RPMI7951 (cell line): ENCODE measurements around the gene SEC24D. TPM values are rescaled to one million over a fixed set of nuclear protein-coding genes. Genes with fewer than 3 reads are reported as not detected.

Experiments
- DNase-seq: peaks from one replicate; pipeline ENCODE4 v3.0.0-alpha.2; 2012; ENCODE audit warnings: low read depth
- total RNA-seq: library from RNA; depleted of rRNA; stranded (reverse); fragments of >200 nt; shearing (Covaris generic); gene quantifications from 2 replicates; pipeline ENCODE4 v1.2.3, GENCODE V29; 2014

Gene SEC24D
- total RNA-seq, 1 experiment from 2014 or later = 88.3 TPM

DNA sequence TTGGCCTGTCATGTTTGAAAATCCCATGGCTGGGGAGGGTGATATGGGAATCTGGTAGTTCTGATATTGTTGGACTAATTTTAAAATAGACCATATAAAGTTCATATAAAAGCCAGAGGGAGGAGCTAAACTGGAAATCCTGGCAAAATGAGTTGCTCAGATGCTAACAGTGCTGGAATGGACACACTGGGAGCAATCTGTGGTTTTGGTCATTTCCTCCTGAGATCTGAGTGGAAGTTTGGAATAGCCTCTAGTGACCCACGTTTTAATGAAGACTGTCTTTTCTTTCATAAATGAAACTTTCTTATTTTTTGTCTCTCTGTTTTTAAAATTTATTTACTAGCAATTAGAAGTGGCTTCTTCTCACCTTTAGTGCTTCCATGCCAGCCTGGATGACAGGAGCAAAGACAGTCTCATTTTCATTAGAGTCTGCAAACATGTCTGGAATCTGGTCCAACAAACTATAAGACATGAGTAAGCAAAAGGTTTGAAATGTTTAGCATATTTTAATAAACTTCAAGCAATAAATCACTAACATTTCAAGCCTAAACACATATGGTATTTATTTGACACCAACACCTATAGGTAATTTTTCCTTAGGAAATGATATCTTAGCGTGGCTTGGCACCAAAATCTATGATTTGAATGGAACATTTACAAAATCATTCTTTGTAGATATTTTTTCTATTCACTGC lies 84.2 kb downstream of the SEC24D start:
- no peak for DNase-seq

- no peak for DNase-seq
Measured at GRCh38 chr4:118749347-118749988, 86.5 kb downstream of the SEC24D start.

DNA sequence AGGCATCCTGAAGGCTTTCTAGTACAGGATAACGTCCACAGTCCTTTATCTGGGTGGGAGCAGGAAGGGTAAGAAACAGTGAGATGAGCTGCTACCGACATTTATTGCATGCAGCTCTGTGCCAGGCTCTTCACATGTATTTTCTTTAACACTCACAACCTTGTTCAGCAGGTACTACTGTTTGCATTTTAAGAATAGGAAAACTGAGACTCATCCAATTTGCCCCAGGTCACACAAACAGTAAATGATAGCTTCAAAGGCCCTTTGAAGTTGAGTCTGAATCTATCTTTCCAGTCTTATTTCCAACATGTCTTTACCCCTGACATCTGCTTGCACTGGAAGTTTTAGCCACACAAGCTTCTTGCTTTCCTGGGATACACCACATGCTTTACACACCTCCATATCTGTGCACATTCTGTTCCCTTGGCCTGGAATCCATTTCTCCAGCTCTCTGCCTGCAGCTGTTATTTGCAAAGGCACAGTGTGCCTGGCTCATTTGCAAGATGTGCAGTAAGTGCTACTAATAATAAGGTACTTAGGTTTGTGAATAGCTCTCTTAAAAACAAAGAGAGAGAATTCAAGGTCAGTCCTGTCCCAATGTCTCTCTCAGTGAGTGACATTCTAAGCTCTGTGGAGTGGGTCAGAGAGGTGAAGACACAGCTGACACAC lies 89.5 kb downstream of the SEC24D start:
- no peak for DNase-seq

GRCh38 chr4:118745357-118745756 lies 90.6 kb downstream of the SEC24D start:
- DNase-seq = no peak

DNA sequence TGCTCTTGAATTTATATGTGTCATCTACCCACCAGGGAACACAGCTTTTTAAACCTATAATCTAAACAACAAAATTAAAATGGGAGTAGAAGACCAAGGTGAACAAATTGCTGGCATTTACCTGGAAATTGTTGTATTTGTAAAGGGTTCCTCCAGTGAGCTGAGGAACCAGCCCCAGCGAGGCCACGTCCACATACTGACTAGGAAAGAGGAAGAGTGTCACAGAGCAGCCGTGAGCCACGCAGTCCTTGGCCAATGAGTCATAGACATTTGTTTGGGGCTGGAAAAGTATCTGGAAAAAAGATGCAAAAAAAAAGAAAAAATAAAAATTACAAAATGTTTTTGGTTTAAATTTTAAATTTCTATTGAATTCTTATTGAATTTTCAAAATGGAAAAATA lies 92.1 kb downstream of the SEC24D start:
- DNase-seq = no peak

- no peak for DNase-seq
Measured at GRCh38 chr4:118742050-118742449, 93.9 kb downstream of the SEC24D start.

DNA sequence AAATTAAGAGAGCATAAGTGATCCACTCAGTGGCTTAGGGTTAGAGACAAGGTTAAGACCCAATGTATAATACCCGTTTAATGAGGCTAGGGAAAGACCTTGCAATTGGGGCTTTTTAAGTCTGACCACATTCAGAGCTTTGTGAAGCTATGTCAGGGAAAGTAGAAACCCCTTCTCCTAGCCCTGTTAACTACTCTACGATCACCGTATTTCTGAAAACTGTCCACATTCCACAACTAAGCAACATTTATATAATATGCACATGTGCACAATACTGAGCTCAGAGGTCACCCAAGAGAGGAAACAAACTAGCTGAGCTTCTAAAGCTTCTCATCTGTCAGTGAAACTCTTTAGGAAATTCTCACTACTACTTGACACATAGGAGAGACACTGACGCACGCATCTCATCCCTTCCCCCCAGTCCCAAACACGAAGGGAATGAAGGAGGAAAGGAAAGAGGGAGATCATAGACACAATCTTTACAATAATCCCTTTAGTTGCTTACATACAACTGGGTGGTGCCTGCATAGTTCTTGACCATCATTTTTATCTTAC lies 94.5 kb downstream of the SEC24D start:
- DNase-seq = no peak

DNA sequence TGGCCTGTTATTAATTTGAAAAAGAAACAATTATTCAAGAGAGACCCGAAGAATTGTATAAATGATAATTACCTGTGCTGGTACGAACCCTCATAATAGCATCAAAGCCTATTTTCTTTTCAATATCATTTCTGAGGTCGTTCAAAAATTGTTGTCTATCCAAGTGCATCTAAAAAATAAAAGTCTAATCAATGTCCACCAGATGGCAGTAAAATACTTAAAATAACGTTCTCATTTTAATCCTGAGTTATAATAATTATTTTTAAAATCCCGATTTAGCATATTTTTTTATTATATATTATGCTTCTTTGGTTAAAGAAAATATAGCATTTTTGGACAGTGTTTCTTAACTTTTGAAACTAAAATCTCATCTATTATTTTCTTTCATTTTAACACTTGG lies 95.1 kb downstream of the SEC24D start:
- DNase-seq = peak; percentile 11

DNA sequence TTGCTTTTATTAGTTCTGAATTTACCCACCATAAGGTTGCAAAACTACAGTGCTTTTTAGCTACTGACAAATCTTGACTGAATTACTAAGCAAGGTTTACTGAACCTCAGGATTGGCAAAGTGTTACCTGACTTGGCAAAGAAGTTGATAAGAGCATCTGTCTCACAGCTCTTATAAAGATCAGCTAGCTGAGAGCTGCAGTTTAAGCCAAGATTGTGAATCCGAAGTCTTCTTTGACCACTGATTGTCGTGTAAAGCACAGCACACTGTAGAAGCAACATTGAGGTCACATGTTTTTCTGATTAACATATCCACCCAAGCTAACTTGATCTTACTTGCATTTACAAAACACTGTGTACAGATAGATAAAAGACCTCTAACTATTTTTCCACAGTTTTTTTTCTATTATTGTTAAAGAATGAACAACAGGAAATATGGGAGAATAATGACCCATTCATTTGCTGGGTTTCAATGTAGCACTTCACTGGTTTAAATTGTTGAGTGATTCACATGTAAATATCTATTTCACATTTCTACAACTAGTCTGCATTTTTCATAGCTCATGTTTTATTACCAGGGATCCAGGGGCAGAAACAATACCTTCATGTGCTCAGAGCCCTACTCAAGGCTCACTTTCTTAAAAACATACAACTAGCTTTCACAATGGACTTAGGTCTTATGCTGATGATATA lies 96.8 kb downstream of the SEC24D start:
- no peak for DNase-seq

DNA sequence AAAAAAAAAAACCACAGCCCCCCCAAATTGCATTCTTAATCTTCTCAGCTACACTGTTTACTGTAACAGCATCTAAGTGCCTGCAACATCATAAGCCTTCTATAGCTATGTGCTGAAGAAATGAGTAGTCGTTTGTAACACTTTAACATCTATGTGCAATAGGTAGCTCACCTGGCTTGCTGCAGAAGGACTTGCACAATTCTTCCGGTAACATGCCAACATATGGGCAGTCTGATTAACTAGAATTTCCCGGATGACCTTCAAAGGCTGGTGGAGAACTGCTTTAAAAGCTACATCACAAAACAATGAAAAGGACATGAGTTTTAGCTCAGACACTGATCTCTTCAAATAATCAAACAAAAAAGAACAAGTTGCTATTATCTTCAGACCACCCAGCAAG lies 97.8 kb downstream of the SEC24D start:
- no peak for DNase-seq

GRCh38 chr4:118736900-118737299 lies 99.0 kb downstream of the SEC24D start:
- no peak for DNase-seq

DNA sequence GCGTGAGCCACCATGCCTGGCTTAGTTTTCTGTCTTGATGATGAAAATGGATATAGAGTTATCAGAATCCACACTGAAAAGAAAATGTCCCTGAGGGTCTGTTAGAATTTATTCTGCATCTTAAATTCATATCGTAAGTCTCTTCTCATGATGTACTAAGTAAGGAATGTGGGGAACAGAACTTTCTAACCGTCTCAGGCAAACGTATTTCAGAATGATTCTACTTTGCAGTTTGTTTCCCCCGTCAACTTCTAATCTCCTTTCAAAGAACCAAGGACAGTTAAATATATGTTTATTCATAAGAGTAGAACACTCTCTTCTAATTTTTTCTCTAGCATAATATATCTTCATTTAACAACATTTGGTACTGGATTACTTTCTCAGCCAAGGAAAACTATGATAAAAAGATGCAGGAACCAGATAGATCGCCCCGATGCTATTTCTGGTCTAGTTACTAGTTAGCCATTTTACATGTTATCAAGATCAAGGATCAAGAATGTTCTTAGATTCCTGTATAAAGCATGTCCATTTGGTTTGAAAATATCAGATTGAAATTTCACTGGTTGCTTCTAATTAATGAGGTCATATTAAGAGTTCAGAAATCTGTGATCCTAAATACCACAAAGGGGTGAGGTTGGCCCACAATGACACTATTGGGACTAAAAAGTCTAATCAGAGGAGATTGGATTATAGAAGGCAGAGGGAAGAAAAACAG lies 101.3 kb downstream of the SEC24D start:
- DNase-seq = no peak

DNA sequence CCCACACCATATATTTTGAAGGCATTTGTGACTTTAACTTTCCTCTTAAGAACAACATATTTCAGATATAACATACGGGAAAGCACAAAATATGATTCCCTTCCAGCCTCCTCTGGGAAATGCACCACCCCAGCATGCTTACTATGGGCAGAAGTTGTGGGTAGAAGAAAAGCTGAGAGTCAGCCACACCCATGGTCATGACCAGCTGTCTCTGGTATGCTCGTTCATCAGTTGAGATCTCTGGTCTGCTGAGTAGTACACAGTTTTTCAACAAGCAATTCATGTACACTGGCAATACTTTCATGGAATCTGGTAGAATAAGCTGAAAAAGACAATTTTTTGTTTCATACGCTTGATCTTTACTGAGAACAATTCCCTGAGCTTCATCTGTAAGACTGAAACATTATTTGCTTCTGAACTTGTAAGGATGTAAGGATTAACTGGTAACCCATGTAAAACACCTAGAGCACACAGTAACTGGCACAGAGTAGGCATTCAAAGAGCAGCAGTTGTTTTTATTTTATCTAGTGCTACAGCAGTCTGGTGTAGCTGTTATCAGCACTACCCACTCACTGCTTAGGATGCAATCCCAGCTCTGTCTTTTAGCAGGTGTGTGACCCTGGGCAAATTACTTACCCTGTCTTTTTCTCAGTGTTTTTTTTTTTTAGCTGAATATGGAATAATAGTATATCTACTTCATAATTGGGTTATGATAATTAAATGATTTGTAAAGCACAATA lies 103.2 kb downstream of the SEC24D start:
- no peak for DNase-seq

DNA sequence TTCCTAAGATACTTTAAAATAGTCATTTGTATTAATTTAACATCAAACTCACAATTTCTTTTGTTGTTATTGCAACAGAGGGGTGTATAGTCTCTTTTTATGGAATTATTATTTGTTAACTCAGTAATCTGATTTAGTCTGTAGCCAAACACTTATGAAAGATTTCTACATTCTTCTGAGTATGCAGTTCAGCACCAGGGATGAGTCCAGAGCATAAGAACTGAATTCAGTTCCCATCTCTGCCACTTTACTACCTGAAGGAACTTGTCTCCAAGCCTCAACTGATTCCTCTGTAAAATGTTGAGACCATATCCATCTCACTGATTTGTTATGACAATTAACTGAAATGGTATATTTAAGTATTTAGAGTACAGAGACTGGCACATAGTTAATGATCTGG lies 105.2 kb downstream of the SEC24D start:
- DNase-seq = no peak

- DNase-seq = no peak
Measured at GRCh38 chr4:118729287-118730286, 106.3 kb downstream of the SEC24D start.

DNA sequence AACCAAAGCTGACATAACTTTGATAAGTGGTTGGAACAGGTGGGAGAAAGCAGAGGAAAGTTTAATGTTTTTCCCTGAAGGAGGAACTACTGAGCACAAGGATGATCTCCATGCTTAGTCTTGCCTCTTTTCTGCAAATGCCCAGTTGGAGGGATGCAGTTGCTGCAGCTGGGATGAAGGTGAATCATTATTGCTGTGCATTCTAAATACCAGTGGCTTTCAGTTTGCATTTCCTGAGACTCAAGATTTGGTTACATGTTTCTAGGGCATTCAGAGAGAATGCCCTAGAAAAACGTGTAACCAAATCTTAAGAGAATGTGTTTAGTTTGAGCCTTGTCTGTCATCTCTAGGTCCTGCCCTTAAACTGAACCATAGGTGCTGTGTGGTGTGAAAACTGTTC lies 108.6 kb downstream of the SEC24D start:
- no peak for DNase-seq

DNA sequence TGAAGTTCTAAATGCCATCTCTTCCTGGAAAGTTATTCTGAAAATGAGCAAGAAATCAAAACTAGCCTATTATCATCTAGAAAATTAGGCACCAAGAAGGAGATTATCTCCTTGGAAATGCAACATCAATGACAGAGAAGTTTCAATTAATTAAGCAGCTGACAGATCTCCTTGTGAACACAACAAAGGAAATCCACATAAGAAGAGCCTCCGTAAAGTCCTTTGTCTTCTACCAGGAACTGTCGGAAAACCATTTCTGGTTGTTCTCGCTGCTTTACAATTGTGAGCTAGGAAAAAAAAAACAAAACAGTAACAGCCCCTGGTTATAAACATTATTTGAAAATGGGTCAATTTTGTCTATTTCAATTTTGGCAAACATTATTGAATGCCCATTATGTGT lies 112.6 kb downstream of the SEC24D start:
- DNase-seq = no peak

- DNase-seq = no peak
Measured at GRCh38 chr4:118721752-118722151, 114.2 kb downstream of the SEC24D start.

DNA sequence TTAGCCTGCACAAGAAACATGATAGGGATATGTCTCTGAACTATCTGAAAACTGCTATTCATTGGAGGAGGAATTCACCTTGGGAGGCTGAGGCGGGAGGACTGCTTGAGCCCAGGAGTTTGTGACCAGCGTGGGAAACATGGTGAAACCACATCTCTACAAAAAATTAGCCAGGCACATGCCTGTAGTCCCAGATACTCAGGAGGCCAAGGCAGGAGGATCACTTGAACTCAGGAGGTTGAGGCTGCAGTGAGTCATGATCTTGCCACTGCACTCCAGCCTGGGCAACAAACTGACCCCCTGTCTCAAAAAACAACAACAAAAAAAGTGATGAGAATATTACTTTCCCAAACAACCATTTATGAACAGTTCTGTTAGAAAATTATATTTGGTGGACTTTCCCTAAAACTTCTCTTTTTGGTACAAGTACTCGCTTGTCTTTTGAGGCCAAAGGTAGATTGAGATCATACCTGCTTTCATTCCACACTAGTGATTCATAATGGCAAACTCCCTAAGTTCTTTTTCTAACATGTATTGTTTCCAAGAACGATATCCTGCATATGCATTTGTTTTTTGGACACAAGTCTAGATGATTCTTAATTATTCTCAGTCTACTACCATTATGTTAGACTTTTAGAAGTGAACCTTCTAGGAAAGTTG lies 117.3 kb downstream of the SEC24D start:
- no peak for DNase-seq
